H1 (cell line): Measurements from ENCODE around the gene AKR1D1.

Source experiments
- CTCF ChIP-seq, 3 experiments: IDR thresholded peaks; 1 replicate in 2 of 3; 2 replicates in 1 of 3; pipeline versions ENCODE4 v1.5.1 to v1.6.1; 2011; ENCODE audit warnings: low read length in 3 of 3, mild to moderate bottlenecking in 3 of 3, inconsistent platforms in 2 of 3, low read depth in 1 of 3, moderate library complexity in 1 of 3; ENCODE audit not compliant: insufficient read depth in 1 of 3; ENCODE audit errors: control extremely low read depth in 1 of 3
- FOSL1 ChIP-seq: IDR thresholded peaks from 2 replicates; pipeline ENCODE4 v1.6.1; 2011; ENCODE audit warnings: mild to moderate bottlenecking, low read depth, low read length, moderate library complexity; ENCODE audit not compliant: insufficient read depth
- SAP30 ChIP-seq: fragments of 300-600 bp; sonication (generic); IDR thresholded peaks from 2 replicates; pipeline ENCODE4 v1.7.1; 2012; ENCODE audit warnings: low read length, moderate library complexity, mild to moderate bottlenecking, inconsistent platforms; ENCODE audit not compliant: insufficient read depth, insufficient replicate concordance
- SP2 ChIP-seq: IDR thresholded peaks from 2 replicates; pipeline ENCODE4 v1.6.1; 2012; ENCODE audit warnings: mild to moderate bottlenecking, low read length, inconsistent platforms

GRCh38 chr7:138029126-138029525 lies 47.1 kb upstream of the AKR1D1 start:
- no peak for TF ChIP-seq FOSL1
- no peak for TF ChIP-seq SP2
- no peak for TF ChIP-seq SAP30
- no peak for TF ChIP-seq CTCF (IDR thresholded peaks at IDR 0.05; ENCODE audit: control extremely low read depth in 1 of 3, insufficient read depth in 1 of 3, low read depth in 1 of 3, low read length in 3 of 3)
